Adipocyte (in vitro differentiated cells): Measurements from ENCODE around the gene MOB3B.
"Not testable (repeated sequence)": the region's sequence is repeated elsewhere in the genome, so short reads cannot be mapped to it uniquely, and the experiment has no call there.

Experiments used
- DNase-seq: peaks from one replicate; pipeline ENCODE4 v3.0.0-alpha.2; 2015; ENCODE audit warnings: low read depth
- H3K27me3 ChIP-seq: replicated peaks from 2 replicates; pipeline ENCODE4 v1.7.0; 2013; ENCODE audit warnings: mild to moderate bottlenecking, low read length, moderate library complexity; ENCODE audit not compliant: control insufficient read depth, insufficient read depth
- H3K36me3 ChIP-seq: 2 replicates; pipeline ENCODE4 v1.7.0; 2013; ENCODE audit warnings: low read length, mild to moderate bottlenecking, moderate library complexity; ENCODE audit not compliant: control insufficient read depth, insufficient read depth, severe bottlenecking
- H3K4me1 ChIP-seq: 2 replicates; pipeline ENCODE4 v1.7.0; 2013; ENCODE audit warnings: mild to moderate bottlenecking, low read length, moderate library complexity; ENCODE audit not compliant: control insufficient read depth, insufficient read depth
- H3K4me3 ChIP-seq: 2 replicates; pipeline ENCODE4 v1.7.0; 2013; ENCODE audit warnings: mild to moderate bottlenecking, low read length, moderate library complexity
- H3K9ac ChIP-seq: 2 replicates; pipeline ENCODE4 v1.7.0; 2013; ENCODE audit warnings: mild to moderate bottlenecking, low read length, moderate library complexity
- H3K9me3 ChIP-seq: 2 replicates; pipeline ENCODE4 v1.7.0; 2013; ENCODE audit warnings: mild to moderate bottlenecking, low read length, moderate library complexity; ENCODE audit not compliant: control insufficient read depth

MOB3B gene

GRCh38 chr9:27514551-27514950, 15.1 kb downstream of the MOB3B start:
- Histone ChIP-seq H3K27me3 (no peaks in the 10 kb centered on the region), H3K9ac (no peak overlapping the region), H3K4me3 (no peak overlapping the region), H3K36me3 (no peaks in the 10 kb centered on the region), H3K4me1 (peaks cover 18% of the 10 kb centered on the region), H3K9me3 (no peaks in the 10 kb centered on the region)
- DNase-seq: no peak

DNA sequence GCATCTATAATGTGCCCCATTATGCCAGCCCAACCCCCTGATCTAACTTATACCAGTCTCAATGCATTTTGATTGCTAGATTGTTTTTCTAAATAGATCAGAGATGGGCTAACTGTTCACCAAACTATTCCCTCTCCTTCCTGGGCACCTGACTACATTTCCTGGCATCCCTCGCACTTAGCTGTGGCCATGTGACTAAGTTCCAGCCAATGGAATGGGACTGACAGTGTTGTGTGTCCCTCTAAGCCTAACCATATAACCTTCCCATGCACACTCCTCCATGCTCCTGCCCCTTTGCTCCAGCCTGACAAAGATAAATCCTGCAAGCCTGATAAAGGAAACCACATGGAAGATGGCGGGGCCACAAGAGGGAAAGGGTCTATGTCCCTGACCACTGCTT, 17.8 kb downstream of the MOB3B start:
- no peak overlapping the region for H3K9ac ChIP-seq
- H3K36me3 ChIP-seq: no peaks in the 10 kb centered on the region
- H3K9me3 ChIP-seq: no peaks in the 10 kb centered on the region
- H3K4me1 ChIP-seq: peaks cover 18% of the 10 kb centered on the region
- no peak overlapping the region for H3K4me3 ChIP-seq
- H3K27me3 ChIP-seq: no peaks in the 10 kb centered on the region
- no peak for DNase-seq

GRCh38 chr9:27510780-27511179, 18.8 kb downstream of the MOB3B start:
- H3K36me3 ChIP-seq: no peaks in the 10 kb centered on the region
- no peak for DNase-seq
- H3K9ac ChIP-seq: no peak overlapping the region
- H3K4me3 ChIP-seq: no peak overlapping the region
- H3K4me1 ChIP-seq: peaks cover 18% of the 10 kb centered on the region
- no peaks in the 10 kb centered on the region for H3K27me3 ChIP-seq
- H3K9me3 ChIP-seq: no peaks in the 10 kb centered on the region

DNA sequence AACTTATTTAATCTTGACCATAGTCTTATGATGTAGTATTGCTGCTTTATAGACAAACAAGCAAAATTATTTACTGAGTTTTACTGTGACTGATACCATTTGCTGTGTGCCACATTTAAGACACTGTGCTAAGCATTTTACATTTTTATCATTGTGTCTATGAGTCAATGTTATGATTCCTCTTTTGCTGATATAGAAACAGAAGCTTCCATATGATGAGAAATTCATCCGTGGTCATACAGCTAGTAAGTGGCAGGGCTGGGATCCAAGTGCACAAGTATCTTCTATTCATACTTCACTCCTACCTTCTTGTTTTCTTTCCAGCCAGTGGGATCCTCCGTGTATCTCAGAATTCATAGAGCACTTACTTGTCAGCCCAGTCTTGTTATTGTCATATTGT, 22.6 kb downstream of the MOB3B start:
- Histone ChIP-seq H3K27me3 (no peaks in the 10 kb centered on the region), H3K9ac (no peak overlapping the region), H3K4me3 (no peak overlapping the region), H3K36me3 (no peaks in the 10 kb centered on the region), H3K4me1 (peaks cover 12% of the 10 kb centered on the region), H3K9me3 (no peaks in the 10 kb centered on the region)
- no peak for DNase-seq

DNA sequence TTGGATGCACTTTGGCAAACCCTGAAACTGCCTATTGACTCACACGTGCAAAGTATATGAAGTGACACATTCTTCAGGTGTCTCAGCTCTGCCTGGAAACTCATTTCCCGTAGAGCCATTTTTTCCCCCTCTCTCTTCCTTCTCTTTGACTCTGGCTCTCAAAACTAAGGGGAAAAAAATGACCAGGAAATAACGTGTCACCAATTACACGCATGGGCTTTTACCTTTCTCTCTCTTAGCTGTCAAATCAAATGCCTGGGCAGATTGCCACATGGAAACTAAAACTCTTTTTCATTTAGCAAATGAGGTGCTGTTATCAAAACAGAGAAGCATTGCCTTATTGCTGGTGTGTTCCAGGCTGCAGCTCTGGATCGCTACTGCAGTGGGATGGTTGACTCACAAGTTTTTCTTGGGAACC, 23.9 kb downstream of the MOB3B start:
- Histone ChIP-seq H3K36me3 (no peaks in the 10 kb centered on the region), H3K4me3 (no peak overlapping the region), H3K9ac (no peak overlapping the region), H3K4me1 (peaks cover 11% of the 10 kb centered on the region), H3K9me3 (no peaks in the 10 kb centered on the region), H3K27me3 (no peaks in the 10 kb centered on the region)
- no peak for DNase-seq

- Histone ChIP-seq H3K4me3 (no peak overlapping the region), H3K36me3 (no peaks in the 10 kb centered on the region), H3K27me3 (no peaks in the 10 kb centered on the region), H3K9ac (no peak overlapping the region), H3K9me3 (no peaks in the 10 kb centered on the region), H3K4me1 (no peaks in the 10 kb centered on the region)
- DNase-seq: no peak
These were observed 25.4 kb downstream of the MOB3B start for GRCh38 chr9:27504259-27504658.

DNA sequence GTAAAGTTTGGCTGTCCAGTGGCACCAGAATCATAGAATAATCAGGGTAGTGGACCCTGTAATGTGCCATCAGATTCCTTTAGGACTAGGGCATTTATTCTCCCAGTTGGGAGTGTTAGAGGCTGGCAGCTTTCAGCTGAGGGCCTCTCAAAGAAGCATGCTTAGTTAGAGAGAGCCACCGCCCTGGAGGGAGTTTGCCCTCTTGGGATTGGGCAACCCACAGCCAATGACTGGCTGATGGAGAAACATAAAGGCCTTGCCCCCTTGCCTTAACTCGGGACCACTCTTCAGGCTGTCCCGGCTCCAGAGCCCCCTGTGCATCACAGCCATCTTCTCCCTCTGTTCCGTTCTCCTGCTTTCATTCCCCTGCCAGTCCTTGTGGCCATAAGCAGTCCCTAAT, 26.0 kb downstream of the MOB3B start:
- Histone ChIP-seq H3K27me3 (no peaks in the 10 kb centered on the region), H3K4me1 (no peaks in the 10 kb centered on the region), H3K9me3 (no peaks in the 10 kb centered on the region), H3K9ac (no peak overlapping the region), H3K36me3 (no peaks in the 10 kb centered on the region), H3K4me3 (no peak overlapping the region)
- no peak for DNase-seq

DNA sequence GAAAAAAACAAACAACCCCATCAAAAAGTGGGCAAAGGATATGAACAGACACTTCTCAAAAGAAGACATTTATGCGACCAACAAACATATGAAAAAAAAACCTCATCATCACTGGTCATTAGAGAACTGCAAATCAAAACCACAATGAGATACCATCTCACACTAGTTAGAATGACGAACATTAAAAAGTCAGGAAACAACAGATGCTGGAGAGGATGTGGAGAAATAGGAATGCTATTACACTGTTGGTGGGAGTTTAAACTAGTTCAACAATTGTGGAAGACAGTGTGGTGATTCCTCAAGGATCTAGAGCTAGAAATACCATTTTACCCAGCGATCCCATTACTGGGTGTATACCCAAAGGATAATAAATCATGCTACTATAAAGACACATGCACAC, 28.7 kb downstream of the MOB3B start:
- not testable (repeated sequence) for H3K9me3 ChIP-seq, DNase-seq, H3K4me3 ChIP-seq, H3K36me3 ChIP-seq, H3K9ac ChIP-seq, H3K27me3 ChIP-seq, H3K4me1 ChIP-seq

- Histone ChIP-seq H3K4me3 (no peak overlapping the region), H3K9ac (no peak overlapping the region), H3K27me3 (no peaks in the 10 kb centered on the region), H3K9me3 (no peaks in the 10 kb centered on the region), H3K36me3 (no peaks in the 10 kb centered on the region), H3K4me1 (no peaks in the 10 kb centered on the region)
- no peak for DNase-seq
These were observed 30.2 kb downstream of the MOB3B start for GRCh38 chr9:27499451-27499850.

DNA sequence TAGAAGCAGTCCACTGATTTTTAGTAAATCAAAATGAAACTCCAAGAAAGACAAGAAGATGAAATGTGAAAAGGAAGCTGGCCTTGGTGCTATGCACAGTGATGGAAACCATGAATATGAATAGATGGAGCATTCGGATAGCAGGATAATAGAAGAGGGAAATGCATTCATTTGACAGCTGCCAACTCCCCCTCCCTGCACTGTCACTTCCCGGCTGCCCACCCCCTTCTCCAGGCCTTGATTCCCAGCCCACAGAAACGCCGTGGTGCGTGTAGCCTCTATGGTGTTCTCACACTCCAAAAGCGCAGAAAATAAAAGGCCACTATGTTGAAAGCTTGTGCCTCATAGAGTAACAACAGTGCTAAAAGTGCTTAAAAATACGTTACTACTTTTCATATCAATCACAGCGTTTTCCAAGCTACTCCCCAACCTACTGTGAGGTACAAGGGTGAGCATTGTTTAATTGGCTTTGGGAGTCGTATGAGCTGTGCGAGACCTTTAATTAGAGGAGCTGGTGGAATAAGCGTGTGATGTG, 31.7 kb downstream of the MOB3B start:
- no peak overlapping the region for H3K4me3 ChIP-seq
- DNase-seq: no peak

DNA sequence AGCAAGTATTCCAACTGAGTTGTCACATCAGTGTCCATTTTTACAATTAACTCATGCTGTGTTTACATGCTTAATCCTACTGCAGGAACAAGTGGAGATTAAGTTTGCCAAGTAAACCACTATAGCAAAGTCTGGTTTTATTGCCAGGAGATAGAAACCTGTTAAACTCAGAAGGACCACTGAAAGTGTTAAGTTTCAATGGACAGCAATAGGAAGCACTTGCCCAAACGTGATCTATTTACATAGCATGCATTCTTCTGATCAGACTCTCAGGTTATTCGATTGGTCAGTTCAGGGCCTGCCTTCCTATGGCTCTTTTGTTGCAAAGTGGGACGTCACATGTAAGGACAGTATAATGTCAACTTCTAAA, 33.5 kb downstream of the MOB3B start:
- Histone ChIP-seq H3K9me3 (no peaks in the 10 kb centered on the region), H3K4me1 (no peaks in the 10 kb centered on the region), H3K9ac (no peak overlapping the region), H3K27me3 (no peaks in the 10 kb centered on the region), H3K4me3 (no peak overlapping the region), H3K36me3 (no peaks in the 10 kb centered on the region)
- DNase-seq: no peak

More for the DNA sequence above, 31.7 kb downstream of the MOB3B start:
- Histone ChIP-seq H3K36me3 (no peaks in the 10 kb centered on the region), H3K27me3 (no peaks in the 10 kb centered on the region), H3K9me3 (no peaks in the 10 kb centered on the region), H3K9ac (no peak overlapping the region), H3K4me1 (no peaks in the 10 kb centered on the region)

- Histone ChIP-seq H3K4me1 (no peaks in the 10 kb centered on the region), H3K9ac (no peak overlapping the region), H3K36me3 (no peaks in the 10 kb centered on the region), H3K27me3 (no peaks in the 10 kb centered on the region), H3K9me3 (no peaks in the 10 kb centered on the region), H3K4me3 (no peak overlapping the region)
- no peak for DNase-seq
These were observed 34.0 kb downstream of the MOB3B start for GRCh38 chr9:27495480-27496134.
